H1 (cell line): ENCODE results near the gene MIPEP. TPM values are rescaled to one million over a fixed set of nuclear protein-coding genes. Genes with fewer than 3 reads are reported as not detected.
"Not testable (repeated sequence)": the region's sequence is repeated elsewhere in the genome, so short reads cannot be mapped to it uniquely, and the experiment has no call there.

Experiments
- CTCF ChIA-PET: fragments of 300-600 bp; sonication (Branson Sonifier 250); formaldehyde crosslinking; loops from one replicate; lab custom pipeline; 2021; ENCODE audit not compliant: partially characterized antibody; lab: Charles Lee
- POLR2A ChIA-PET: fragments of 300-600 bp; sonication (Branson Sonifier 250); formaldehyde crosslinking; loops from one replicate; lab custom pipeline; 2021; ENCODE audit warnings: inconsistent platforms; ENCODE audit not compliant: partially characterized antibody; lab: Charles Lee
- DNase-seq, 2 experiments: peaks; one replicate each; pipeline versions ENCODE4 v3.0.0 to v3.0.0-alpha.2; 2010 to 2022; ENCODE audit warnings: low spot score in 2 of 2, low read depth in 1 of 2, mixed read lengths in 1 of 2
- FAIRE-seq: peaks from 2 replicates; lab custom pipeline; 2011; peaks lifted over from hg19 to GRCh38; lab: Jason Lieb, UNC
- H2AFZ ChIP-seq: 2 replicates; pipeline ENCODE4 v1.8.1; 2012; ENCODE audit warnings: low read length, inconsistent platforms
- H2AK5ac ChIP-seq: 2 replicates; pipeline ENCODE4 v1.6.1; 2013; ENCODE audit warnings: low read depth, low read length
- H2BK120ac ChIP-seq: replicated peaks from 2 replicates; pipeline ENCODE3; 2013; ENCODE audit warnings: low read depth, low read length, inconsistent platforms
- H2BK12ac ChIP-seq: 2 replicates; pipeline ENCODE4 v1.6.1; 2013; ENCODE audit warnings: low read depth, low read length
- H2BK15ac ChIP-seq: 2 replicates; pipeline ENCODE4 v1.6.1; 2013; ENCODE audit warnings: low read length
- H2BK20ac ChIP-seq: 2 replicates; pipeline ENCODE4 v1.6.1; 2013; ENCODE audit warnings: low read length
- H2BK5ac ChIP-seq: 2 replicates; pipeline ENCODE4 v1.6.1; 2013; ENCODE audit warnings: low read depth, low read length
- H3K14ac ChIP-seq: 2 replicates; pipeline ENCODE4 v1.6.1; 2013; ENCODE audit warnings: inconsistent platforms; ENCODE audit not compliant: insufficient read length
- H3K18ac ChIP-seq: 2 replicates; pipeline ENCODE4 v1.6.1; 2013; ENCODE audit warnings: low read length; ENCODE audit errors: extremely low read depth
- H3K23ac ChIP-seq: 2 replicates; pipeline ENCODE4 v1.6.1; 2013; ENCODE audit warnings: inconsistent platforms; ENCODE audit not compliant: insufficient read length
- H3K23me2 ChIP-seq: 2 replicates; pipeline ENCODE4 v1.6.1; 2013; ENCODE audit warnings: low read depth, low read length
- H3K27ac ChIP-seq: 2 replicates; pipeline ENCODE4 v1.6.1; 2011; ENCODE audit warnings: low read depth, low read length, inconsistent platforms
- H3K27me3 ChIP-seq, 4 experiments: replicated peaks in 1 of 4; 1 replicate in 1 of 4; 2 replicates in 3 of 4; pipeline versions ENCODE4 v1.6.1 to v1.8.1; 2011 to 2013; ENCODE audit warnings: low read length in 3 of 4, mild to moderate bottlenecking in 3 of 4, inconsistent platforms in 2 of 4, mixed read lengths in 2 of 4, moderate library complexity in 1 of 4; ENCODE audit not compliant: control insufficient read depth in 3 of 4, insufficient read depth in 3 of 4; ENCODE audit errors: extremely low read depth in 1 of 4
- H3K36me3 ChIP-seq, 4 experiments: 2 replicates each; pipeline versions ENCODE4 v1.6.1 to v1.8.1; 2011 to 2013; ENCODE audit warnings: mild to moderate bottlenecking in 4 of 4, low read length in 3 of 4, moderate library complexity in 2 of 4, control low read depth in 1 of 4, inconsistent platforms in 1 of 4; ENCODE audit not compliant: insufficient read depth in 4 of 4, control insufficient read depth in 2 of 4
- H3K4ac ChIP-seq: replicated peaks from 2 replicates; pipeline ENCODE3; 2013; ENCODE audit warnings: low read length, low read depth, mixed read lengths, inconsistent platforms; ENCODE audit not compliant: insufficient read length
- H3K4me1 ChIP-seq, 4 experiments: replicated peaks in 1 of 4; 1 replicate in 1 of 4; 2 replicates in 3 of 4; pipeline versions ENCODE4 v1.6.1 to v1.8.1; 2011 to 2013; ENCODE audit warnings: low read length in 3 of 4, inconsistent platforms in 2 of 4, mixed read lengths in 1 of 4; ENCODE audit not compliant: insufficient read depth in 4 of 4, control insufficient read depth in 3 of 4
- H3K4me2 ChIP-seq, 2 experiments: 2 replicates each; pipeline versions ENCODE4 v1.6.1 to v1.8.1; 2011 to 2013; ENCODE audit warnings: low read depth in 2 of 2, low read length in 2 of 2, control low read depth in 1 of 2, inconsistent platforms in 1 of 2, mild to moderate bottlenecking in 1 of 2; ENCODE audit not compliant: insufficient read depth in 1 of 2
- H3K4me3 ChIP-seq, 4 experiments: fragments of 200-600, 300-600 bp in 1 of 4; sonication (generic), shearing (Covaris generic), sonication (Bioruptor Twin) in 1 of 4; 2 replicates each; pipeline versions ENCODE4 v1.5.1 to v1.8.1; 2011 to 2016; ENCODE audit warnings: low read length in 4 of 4, low read depth in 3 of 4, control low read depth in 2 of 4, inconsistent platforms in 2 of 4, mild to moderate bottlenecking in 2 of 4, mixed read lengths in 1 of 4, moderate library complexity in 1 of 4; ENCODE audit not compliant: insufficient read depth in 2 of 4; ENCODE audit errors: extremely low read depth in 1 of 4
- H3K56ac ChIP-seq: replicated peaks from 2 replicates; pipeline ENCODE3; 2013; ENCODE audit warnings: low read depth, mild to moderate bottlenecking, mixed read lengths, low read length, inconsistent platforms; ENCODE audit not compliant: insufficient read length
- H3K79me1 ChIP-seq: 2 replicates; pipeline ENCODE4 v1.6.1; 2013; ENCODE audit warnings: low read depth, low read length, control low read depth
- H3K79me2 ChIP-seq, 2 experiments: 2 replicates each; pipeline versions ENCODE4 v1.6.1 to v1.8.1; 2012 to 2013; ENCODE audit warnings: low read length in 2 of 2, mild to moderate bottlenecking in 2 of 2, inconsistent platforms in 1 of 2; ENCODE audit not compliant: insufficient read depth in 2 of 2, control insufficient read depth in 1 of 2
- H3K9ac ChIP-seq, 4 experiments: replicated peaks in 1 of 4; 1 replicate in 1 of 4; 2 replicates in 3 of 4; pipeline versions ENCODE4 v1.6.1 to v1.8.1; 2011 to 2013; ENCODE audit warnings: low read depth in 3 of 4, low read length in 3 of 4, control low read depth in 2 of 4, mild to moderate bottlenecking in 2 of 4, moderate library complexity in 2 of 4, inconsistent platforms in 1 of 4; ENCODE audit errors: extremely low read depth in 1 of 4
- H3K9me3 ChIP-seq, 2 experiments: 2 replicates each; pipeline versions ENCODE4 v1.6.1 to v1.8.1; 2012 to 2013; ENCODE audit warnings: mild to moderate bottlenecking in 2 of 2, moderate library complexity in 2 of 2, control low read depth in 1 of 2, inconsistent platforms in 1 of 2, low read depth in 1 of 2, low read length in 1 of 2, mixed read lengths in 1 of 2; ENCODE audit not compliant: insufficient read depth in 2 of 2
- H4K20me1 ChIP-seq, 2 experiments: replicated peaks in 1 of 2; 2 replicates each; pipeline versions ENCODE3 to v1.8.1; 2011 to 2013; ENCODE audit warnings: inconsistent platforms in 2 of 2, low read length in 2 of 2, mild to moderate bottlenecking in 1 of 2; ENCODE audit not compliant: insufficient read depth in 2 of 2, control insufficient read depth in 1 of 2
- H4K5ac ChIP-seq: 2 replicates; pipeline ENCODE4 v1.6.1; 2013; ENCODE audit warnings: low read length, low read depth, mixed read lengths, inconsistent platforms; ENCODE audit not compliant: insufficient read length
- H4K8ac ChIP-seq: 2 replicates; pipeline ENCODE4 v1.8.0; 2013; ENCODE audit warnings: mild to moderate bottlenecking, moderate library complexity, low read length, inconsistent platforms; ENCODE audit not compliant: insufficient read depth; ENCODE audit errors: extremely low read depth
- H4K91ac ChIP-seq: replicated peaks from 2 replicates; pipeline ENCODE3; 2013; ENCODE audit warnings: low read length, mixed read lengths, inconsistent platforms; ENCODE audit not compliant: insufficient read length
- CHD1 ChIP-seq: IDR thresholded peaks from 2 replicates; pipeline ENCODE4 v1.6.1; 2012; ENCODE audit warnings: low read depth, low read length, improper control_type of control experiment
- HDAC6 ChIP-seq: IDR thresholded peaks from one replicate; pipeline ENCODE4 v1.7.1; 2012; ENCODE audit warnings: low read depth, mild to moderate bottlenecking, inconsistent platforms, low read length, moderate library complexity
- JUND ChIP-seq: IDR thresholded peaks from 2 replicates; pipeline ENCODE4 v1.6.1; 2011; ENCODE audit warnings: mild to moderate bottlenecking, improper control_type of control experiment, low read length
- PHF8 ChIP-seq: fragments of 200-600 bp; sonication (generic); conservative IDR thresholded peaks from 2 replicates; pipeline ENCODE4 v1.7.1; 2012; ENCODE audit warnings: low read depth, mild to moderate bottlenecking, inconsistent platforms, low read length, moderate library complexity
- TAF1 ChIP-seq: IDR thresholded peaks from 2 replicates; pipeline ENCODE4 v1.6.1; 2011; ENCODE audit warnings: mild to moderate bottlenecking, low read depth, low read length
- TCF12 ChIP-seq: IDR thresholded peaks from 2 replicates; pipeline ENCODE4 v1.6.1; 2011; ENCODE audit warnings: low read depth, mild to moderate bottlenecking, low read length
- WGBS, 2 experiments: shearing (Covaris generic) in 1 of 2; methylation state at CpG; one replicate each; pipeline versions ENCODE4 v1.1.6 to v1.1.7; 2013 to 2015; ENCODE audit warnings: low lambda C conversion rate in 2 of 2, mixed read lengths in 2 of 2, inconsistent platforms in 1 of 2, low coverage in 1 of 2, missing lambda C conversion rate in 1 of 2; ENCODE audit not compliant: insufficient replicate concordance in 2 of 2, insufficient coverage in 1 of 2, insufficient read length in 1 of 2; ENCODE audit errors: extremely low coverage in 1 of 2, missing lambda C conversion rate in 1 of 2; 5-methylcytosine and 5-hydroxymethylcytosine counted together
- polyA plus RNA-seq, 7 experiments: library from polyadenylated mRNA; depleted of rRNA in 3 of 7; stranded (reverse) in 5 of 7; unstranded in 2 of 7; fragments of >200 nt in 5 of 7; fragments of 200-250 nt in 2 of 7; gene quantifications; 1 replicate in 5 of 7; 2 replicates in 1 of 7; 4 replicates in 1 of 7; pipeline versions ENCODE4 v1.2.1 to v1.2.3, GENCODE V29; 2011 to 2013; ENCODE audit warnings: missing spikeins in 2 of 7, mixed read lengths in 2 of 7
- total RNA-seq: library from RNA; stranded (reverse); fragmentation: NEBNext Ultra II Directional; extraction: Animal tissue kit (Norgen Biotek cat#: 25700); gene quantifications from 2 replicates; pipeline ENCODE4 v1.2.1, GENCODE V29; 2021
- TF ChIP-seq, protein P1 (sequence below): IDR thresholded peaks from 2 replicates; pipeline ENCODE4 v1.6.1; 2011; ENCODE audit warnings: low read length, improper control_type of control experiment

MIPEP gene
- total and polyA plus RNA-seq, 2 of the 8 experiments (the other 6 are each of a cell fraction or from before 2014, with no cell fraction given): 24.0 to 24.2 TPM

DNA sequence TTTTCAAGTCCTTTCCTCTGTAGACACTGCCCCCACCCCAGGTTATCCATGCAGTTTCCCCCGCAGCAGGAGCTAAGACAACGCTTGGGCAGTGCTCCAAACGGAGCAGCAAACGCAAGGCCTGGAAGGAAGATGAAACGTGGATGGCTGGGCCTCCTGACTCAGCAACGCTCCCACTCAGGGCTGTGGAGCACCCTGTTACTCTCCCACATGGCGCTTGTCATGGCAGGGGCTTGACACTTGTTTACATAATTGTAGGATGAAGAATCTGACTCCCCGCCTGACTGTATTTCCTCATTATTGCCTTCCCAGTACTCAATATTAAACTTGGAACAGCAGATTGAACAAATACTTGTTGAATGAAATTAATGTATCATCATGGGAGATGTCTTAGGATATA lies 8.9 kb upstream of the MIPEP start (continued):
- TF ChIP-seq PHF8: no peak
- no peak for TF ChIP-seq TCF12
- no peak for TF ChIP-seq CHD1
- TF ChIP-seq, protein P1, sequence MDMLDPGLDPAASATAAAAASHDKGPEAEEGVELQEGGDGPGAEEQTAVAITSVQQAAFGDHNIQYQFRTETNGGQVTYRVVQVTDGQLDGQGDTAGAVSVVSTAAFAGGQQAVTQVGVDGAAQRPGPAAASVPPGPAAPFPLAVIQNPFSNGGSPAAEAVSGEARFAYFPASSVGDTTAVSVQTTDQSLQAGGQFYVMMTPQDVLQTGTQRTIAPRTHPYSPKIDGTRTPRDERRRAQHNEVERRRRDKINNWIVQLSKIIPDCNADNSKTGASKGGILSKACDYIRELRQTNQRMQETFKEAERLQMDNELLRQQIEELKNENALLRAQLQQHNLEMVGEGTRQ: no peak
- no peak for TF ChIP-seq HDAC6
- no peak for TF ChIP-seq JUND
- no peak for TF ChIP-seq TAF1
- TF ChIP-seq, all 59 proteins: peak for 0

DNA sequence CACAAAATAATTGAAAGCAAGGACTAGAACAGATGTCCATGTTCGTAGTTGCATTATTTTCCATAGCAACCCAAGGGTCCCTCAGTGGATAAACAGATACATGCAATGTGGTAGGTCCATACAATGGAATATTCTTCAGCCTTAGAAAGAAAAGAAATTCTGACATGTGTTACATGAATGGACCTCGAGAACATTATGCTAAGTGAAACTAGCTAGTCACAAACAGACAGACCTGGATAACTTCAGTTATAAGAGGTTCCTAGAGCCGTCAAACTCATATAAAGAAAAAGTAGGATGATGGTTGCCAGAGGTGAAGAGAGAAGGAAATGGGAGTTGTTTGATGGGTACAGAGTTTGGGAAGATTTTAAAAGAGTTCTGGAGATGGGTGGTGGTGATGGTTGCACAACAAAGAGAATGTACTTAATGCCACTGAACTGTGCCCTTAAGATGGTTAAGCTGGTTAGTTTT lies 8.3 kb upstream of the MIPEP start, which contains the start of gene C1QTNF9B:
Gene C1QTNF9B (minus strand): TSS at position 51 of the 468 bp plus-strand sequence.
- CTCF ChIA-PET: interaction anchor here (0.5 to 1.2 kb wide), 4 partner anchors 8 to 430 kb away, joined by 3 to 4 read pairs (median 4); partner anchors contain the start of gene MIPEP
- H2BK12ac ChIP-seq, H4K8ac ChIP-seq, H2AFZ ChIP-seq, H2AK5ac ChIP-seq, H2BK120ac ChIP-seq, H2BK20ac ChIP-seq, H3K23me2 ChIP-seq, H3K4me3 ChIP-seq, H3K23ac ChIP-seq, H3K27me3 ChIP-seq, H4K20me1 ChIP-seq, H3K27ac ChIP-seq, H3K4me1 ChIP-seq, H3K56ac ChIP-seq, H2BK5ac ChIP-seq, H2BK15ac ChIP-seq, H3K4me2 ChIP-seq, POLR2A ChIA-PET, H4K91ac ChIP-seq, H3K36me3 ChIP-seq, H3K79me1 ChIP-seq, H3K4ac ChIP-seq, H3K18ac ChIP-seq, H3K79me2 ChIP-seq, H4K5ac ChIP-seq, FAIRE-seq, H3K14ac ChIP-seq, DNase-seq, H3K9me3 ChIP-seq, H3K9ac ChIP-seq: not testable (repeated sequence)
- 88% methylated on average over 3 of the region's 3 CpGs; no CpG with 5 or more reads in 1 of the 2 experiments for WGBS, 2 experiments
